OCI-LY1 (cell line): ENCODE results near the gene GOLGA3.

Source experiments
- EZH2 ChIP-seq: fragments of 200-600 bp; sonication (generic), shearing (Covaris generic); IDR thresholded peaks from 2 replicates; pipeline ENCODE4 v1.8.0; 2017; ENCODE audit warnings: borderline replicate concordance, mixed run types, mild to moderate bottlenecking, antibody characterized with exemption, low read length, moderate library complexity, mixed read lengths
- TF ChIP-seq, protein P1 (sequence below): fragments of 200-600 bp; sonication (generic), shearing (Covaris generic); IDR thresholded peaks from 2 replicates; pipeline ENCODE4 v1.5.1; 2017; ENCODE audit warnings: mild to moderate bottlenecking, antibody characterized with exemption, low read length, moderate library complexity, mixed read lengths

DNA sequence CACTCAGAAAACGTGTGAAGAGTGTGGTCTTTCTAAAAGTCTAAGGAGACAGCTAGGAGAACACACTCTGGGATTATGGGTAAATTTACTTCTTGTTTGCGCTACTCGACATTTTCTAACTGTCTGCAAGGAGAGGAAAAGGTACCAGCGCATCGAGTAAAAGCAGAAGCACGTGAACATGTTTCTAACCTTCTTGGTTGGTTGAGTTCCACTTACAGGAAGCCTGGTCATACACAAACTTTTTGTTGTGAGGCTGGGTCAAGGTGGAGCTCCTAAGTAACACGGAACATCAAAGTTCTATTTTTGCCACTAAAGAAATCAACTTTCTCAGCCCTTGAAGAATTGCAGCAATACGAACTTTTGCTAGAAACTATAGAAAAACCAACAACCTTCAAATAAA, 87.0 kb downstream of the GOLGA3 start:
- TF ChIP-seq, protein P1, sequence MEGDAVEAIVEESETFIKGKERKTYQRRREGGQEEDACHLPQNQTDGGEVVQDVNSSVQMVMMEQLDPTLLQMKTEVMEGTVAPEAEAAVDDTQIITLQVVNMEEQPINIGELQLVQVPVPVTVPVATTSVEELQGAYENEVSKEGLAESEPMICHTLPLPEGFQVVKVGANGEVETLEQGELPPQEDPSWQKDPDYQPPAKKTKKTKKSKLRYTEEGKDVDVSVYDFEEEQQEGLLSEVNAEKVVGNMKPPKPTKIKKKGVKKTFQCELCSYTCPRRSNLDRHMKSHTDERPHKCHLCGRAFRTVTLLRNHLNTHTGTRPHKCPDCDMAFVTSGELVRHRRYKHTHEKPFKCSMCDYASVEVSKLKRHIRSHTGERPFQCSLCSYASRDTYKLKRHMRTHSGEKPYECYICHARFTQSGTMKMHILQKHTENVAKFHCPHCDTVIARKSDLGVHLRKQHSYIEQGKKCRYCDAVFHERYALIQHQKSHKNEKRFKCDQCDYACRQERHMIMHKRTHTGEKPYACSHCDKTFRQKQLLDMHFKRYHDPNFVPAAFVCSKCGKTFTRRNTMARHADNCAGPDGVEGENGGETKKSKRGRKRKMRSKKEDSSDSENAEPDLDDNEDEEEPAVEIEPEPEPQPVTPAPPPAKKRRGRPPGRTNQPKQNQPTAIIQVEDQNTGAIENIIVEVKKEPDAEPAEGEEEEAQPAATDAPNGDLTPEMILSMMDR, result no peak
- TF ChIP-seq EZH2, result no peak
